Tibial nerve (tissue), 4 donors: ENCODE results near the gene ZNF775. TPM values are rescaled to one million over a fixed set of nuclear protein-coding genes. Genes with fewer than 3 reads are reported as not detected.

ENCODE experiments used
- DNase-seq, 2 donors: peaks; one replicate each; pipeline ENCODE4 v3.0.0-alpha.2; 2019; ENCODE audit warnings: low spot score in 2 of 2
- H3K27ac ChIP-seq, 4 donors: fragments of 200-600 bp; sonication (generic) in 3 of 4; one replicate each; pipeline ENCODE4 v1.5.1; 2017 to 2019; ENCODE audit warnings: mild to moderate bottlenecking in 1 of 4
- H3K27me3 ChIP-seq, 2 donors: fragments of 200-600 bp; sonication (generic) in 1 of 2; one replicate each; pipeline versions ENCODE4 v1.5.1 to v1.6.0; 2017 to 2019
- H3K36me3 ChIP-seq, 3 donors: fragments of 200-600 bp; sonication (generic); one replicate each; pipeline ENCODE4 v1.5.1; 2018 to 2019
- H3K4me1 ChIP-seq, 4 donors: fragments of 200-600 bp; sonication (generic) in 3 of 4; one replicate each; pipeline ENCODE4 v1.5.1; 2017 to 2019
- H3K4me3 ChIP-seq, 4 donors: fragments of 200-600 bp; sonication (generic) in 3 of 4; one replicate each; pipeline ENCODE4 v1.5.1; 2017 to 2019; ENCODE audit warnings: mild to moderate bottlenecking in 1 of 4, moderate library complexity in 1 of 4
- H3K9me3 ChIP-seq, 4 donors: fragments of 200-600 bp; sonication (generic) in 3 of 4; one replicate each; pipeline ENCODE4 v1.5.1; 2017 to 2019
- EP300 ChIP-seq, 2 donors: sonication (generic); formaldehyde crosslinking; IDR thresholded peaks; one replicate each; pipeline ENCODE4 v1.6.1; 2017; ENCODE audit warnings: antibody characterized with exemption in 2 of 2, mild to moderate bottlenecking in 1 of 2
- POLR2A ChIP-seq, 2 donors: fragments of 450-650 bp; IDR thresholded peaks; one replicate each; pipeline ENCODE4 v1.6.1; 2017; ENCODE audit warnings: antibody characterized with exemption in 2 of 2, mild to moderate bottlenecking in 2 of 2, moderate library complexity in 2 of 2
- WGBS, 2 donors: methylation state at CpG; one replicate each; pipeline ENCODE4 v1.1.5; 2018; 5-methylcytosine and 5-hydroxymethylcytosine counted together
- total RNA-seq, 4 donors: library from RNA; depleted of rRNA; stranded (reverse); fragments of >200 nt; gene quantifications; one replicate each; pipeline ENCODE4 v1.1.0, GENCODE V29; 2016
- TF ChIP-seq, protein P1 (sequence below), 5 experiments: fragments of 200-600 bp in 3 of 5; fragments of 450-650 bp in 2 of 5; sonication (generic) in 3 of 5; IDR thresholded peaks; one replicate each; pipeline ENCODE4 v1.5.1; 2016 to 2019; ENCODE audit warnings: antibody characterized with exemption in 5 of 5, mild to moderate bottlenecking in 3 of 5, moderate library complexity in 2 of 5

Gene ZNF775
- total RNA-seq, 4 donors from 2014 or later = 5.9 to 14.3 (median 11.6) TPM

DNA sequence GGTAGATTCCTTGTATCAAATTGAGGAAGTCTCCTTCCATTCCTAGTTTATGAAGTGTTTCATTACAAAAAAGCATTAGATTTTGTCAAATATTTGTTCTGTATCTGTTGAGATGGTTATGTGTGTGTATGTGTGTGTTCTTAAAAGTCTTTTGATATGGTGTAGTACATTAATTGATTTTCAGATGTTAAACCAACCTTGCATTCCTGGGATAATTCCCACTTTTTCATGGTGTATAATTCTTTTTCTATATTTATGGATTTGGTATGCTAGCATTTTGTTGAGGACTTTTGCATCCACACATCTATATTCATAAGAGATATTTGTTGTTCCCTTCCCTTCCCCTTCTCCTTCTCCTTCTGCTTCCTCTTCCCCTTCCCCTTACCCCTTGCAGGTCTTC, 62.4 kb downstream of the ZNF775 start:
- no peak for DNase-seq
- H3K9me3 ChIP-seq = peaks cover 0 to 23% (median 3%) of the 10 kb centered on the region in 4 donors
- no peaks in the 10 kb centered on the region for H3K36me3 ChIP-seq
- no peaks in the 10 kb centered on the region for H3K4me1 ChIP-seq
- no peak overlapping the region for H3K27ac ChIP-seq
- H3K27me3 ChIP-seq = no peaks in the 10 kb centered on the region
- TF ChIP-seq EP300 (IDR thresholded peaks at IDR 0.05) (no peak), POLR2A (IDR thresholded peaks at IDR 0.05) (no peak)
- TF ChIP-seq, protein P1, sequence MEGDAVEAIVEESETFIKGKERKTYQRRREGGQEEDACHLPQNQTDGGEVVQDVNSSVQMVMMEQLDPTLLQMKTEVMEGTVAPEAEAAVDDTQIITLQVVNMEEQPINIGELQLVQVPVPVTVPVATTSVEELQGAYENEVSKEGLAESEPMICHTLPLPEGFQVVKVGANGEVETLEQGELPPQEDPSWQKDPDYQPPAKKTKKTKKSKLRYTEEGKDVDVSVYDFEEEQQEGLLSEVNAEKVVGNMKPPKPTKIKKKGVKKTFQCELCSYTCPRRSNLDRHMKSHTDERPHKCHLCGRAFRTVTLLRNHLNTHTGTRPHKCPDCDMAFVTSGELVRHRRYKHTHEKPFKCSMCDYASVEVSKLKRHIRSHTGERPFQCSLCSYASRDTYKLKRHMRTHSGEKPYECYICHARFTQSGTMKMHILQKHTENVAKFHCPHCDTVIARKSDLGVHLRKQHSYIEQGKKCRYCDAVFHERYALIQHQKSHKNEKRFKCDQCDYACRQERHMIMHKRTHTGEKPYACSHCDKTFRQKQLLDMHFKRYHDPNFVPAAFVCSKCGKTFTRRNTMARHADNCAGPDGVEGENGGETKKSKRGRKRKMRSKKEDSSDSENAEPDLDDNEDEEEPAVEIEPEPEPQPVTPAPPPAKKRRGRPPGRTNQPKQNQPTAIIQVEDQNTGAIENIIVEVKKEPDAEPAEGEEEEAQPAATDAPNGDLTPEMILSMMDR (IDR thresholded peaks at IDR 0.05) = no peak
- H3K4me3 ChIP-seq = no peak overlapping the region

DNA sequence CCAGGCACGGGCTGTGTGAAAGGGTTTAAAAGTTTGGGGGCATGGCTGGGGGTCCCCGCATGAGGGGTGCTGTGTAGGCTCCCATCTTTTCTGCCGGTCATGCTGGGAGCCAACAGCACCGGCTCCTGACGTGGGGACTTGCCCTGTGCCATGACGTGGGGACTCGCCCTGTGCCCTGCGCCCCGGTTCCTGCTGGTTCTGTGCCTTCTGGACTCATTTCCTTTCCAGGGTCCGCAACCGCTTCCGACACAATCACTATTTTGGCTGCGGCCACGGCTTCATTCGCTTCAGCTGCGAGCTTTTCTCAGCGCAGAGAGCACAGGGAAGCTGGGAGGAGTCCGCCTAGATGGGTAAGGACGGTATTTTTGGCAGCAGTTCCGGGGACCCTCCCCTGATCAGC, 63.7 kb downstream of the ZNF775 start:
- Histone ChIP-seq H3K9me3 (peaks cover 0 to 23% (median 3%) of the 10 kb centered on the region in 4 donors), H3K4me3 (no peak overlapping the region), H3K36me3 (no peaks in the 10 kb centered on the region), H3K27ac (no peak overlapping the region), H3K27me3 (no peaks in the 10 kb centered on the region), H3K4me1 (no peaks in the 10 kb centered on the region)
- 93 to 95% methylated on average over 20 of the region's 20 CpGs for WGBS, 2 donors
- DNase-seq = no peak
- TF ChIP-seq POLR2A (IDR thresholded peaks at IDR 0.05) = no peak
- TF ChIP-seq, protein P1 (IDR thresholded peaks at IDR 0.05) = no peak
- TF ChIP-seq EP300 (IDR thresholded peaks at IDR 0.05) = no peak

DNA sequence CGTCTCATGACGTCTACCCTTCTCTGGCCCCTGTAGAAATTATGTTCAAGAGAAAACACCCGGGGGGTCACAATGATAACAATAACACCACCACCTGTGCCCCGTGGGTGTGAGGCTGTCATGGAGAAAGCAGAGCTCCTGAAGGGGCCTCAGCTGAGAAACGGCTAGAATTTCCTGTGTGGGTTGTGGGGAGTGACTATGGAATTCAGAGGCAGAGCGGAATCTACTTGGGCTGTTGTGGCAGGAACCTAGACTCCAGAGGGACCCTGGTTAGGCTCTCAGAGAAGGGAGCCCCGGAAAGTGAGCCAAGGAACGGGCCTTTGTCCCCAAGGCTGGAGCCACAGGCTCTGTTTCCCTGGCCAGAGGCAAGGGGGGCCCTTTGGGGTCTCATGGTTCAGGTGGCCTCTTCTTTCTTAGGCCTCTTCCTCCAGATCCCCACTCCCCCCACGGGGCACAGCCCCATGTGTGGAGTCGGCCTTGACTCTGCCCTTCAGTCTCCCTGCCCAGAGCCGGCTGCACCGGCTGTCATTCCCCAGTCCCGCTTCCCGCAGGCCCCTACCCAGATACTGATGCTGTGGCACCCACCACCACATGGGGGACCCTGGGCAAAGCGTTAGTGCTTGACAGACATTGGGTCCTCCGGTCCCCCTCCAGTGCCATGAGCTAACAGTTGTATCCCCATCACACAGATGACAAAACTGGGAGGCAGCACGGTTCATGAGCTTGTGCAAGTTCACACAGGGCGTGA, 64.8 kb downstream of the ZNF775 start:
- TF ChIP-seq POLR2A (IDR thresholded peaks at IDR 0.05) (no peak), EP300 (IDR thresholded peaks at IDR 0.05) (no peak)
- TF ChIP-seq, protein P1 (IDR thresholded peaks at IDR 0.05) = no peak
- Histone ChIP-seq H3K27ac (no peak overlapping the region), H3K27me3 (no peaks in the 10 kb centered on the region), H3K9me3 (peaks cover 0 to 23% (median 3%) of the 10 kb centered on the region in 4 donors), H3K4me1 (peaks cover 0 to 5% (median 3%) of the 10 kb centered on the region in 4 donors), H3K4me3 (no peak overlapping the region), H3K36me3 (no peaks in the 10 kb centered on the region)
- no peak for DNase-seq
- WGBS, 2 donors = 75 to 87% methylated on average over 16 to 18 of the region's 18 CpGs

DNA sequence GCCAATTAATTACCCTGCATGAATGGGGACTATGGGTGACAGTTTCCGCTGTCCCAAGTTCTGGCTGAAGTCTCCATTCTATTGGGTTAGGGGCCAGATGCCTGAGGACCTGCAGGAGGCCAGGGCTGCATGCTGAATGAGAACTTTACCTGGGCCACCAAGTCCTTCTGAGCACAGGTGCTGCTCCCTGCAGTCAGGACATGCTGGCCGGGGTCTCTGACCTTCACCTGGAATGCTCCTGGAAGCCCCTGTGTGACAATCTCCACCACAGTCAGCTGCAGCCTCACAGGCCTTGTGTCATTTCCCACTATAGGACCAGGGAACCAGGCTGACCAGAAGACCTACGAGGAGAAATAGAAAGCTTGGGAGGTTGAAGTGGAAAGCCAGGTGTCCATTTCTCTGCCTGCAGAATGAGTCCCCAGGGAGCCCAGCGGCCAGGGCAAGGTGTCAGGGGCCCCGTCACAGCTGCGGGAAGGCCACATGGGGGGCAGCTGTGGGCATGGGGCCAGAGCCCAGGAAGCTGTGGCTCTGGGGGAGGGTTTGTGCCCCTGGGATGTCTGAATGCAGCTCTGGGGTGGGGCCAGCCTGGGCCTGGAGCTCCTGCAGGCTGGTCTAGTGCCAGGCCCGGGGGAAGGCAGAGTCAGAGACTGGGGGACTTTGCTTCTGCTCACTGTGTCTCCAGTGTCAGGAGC, 65.7 kb downstream of the ZNF775 start:
- 65 to 69% methylated on average over 6 to 7 of the region's 7 CpGs for WGBS, 2 donors
- no peak for DNase-seq
- TF ChIP-seq, protein P1 (IDR thresholded peaks at IDR 0.05) = no peak
- TF ChIP-seq EP300 (IDR thresholded peaks at IDR 0.05) = no peak

More for the DNA sequence above, 65.7 kb downstream of the ZNF775 start:
- Histone ChIP-seq H3K27ac (no peak overlapping the region), H3K36me3 (no peaks in the 10 kb centered on the region), H3K4me3 (no peak overlapping the region), H3K9me3 (peaks cover 0 to 23% (median 3%) of the 10 kb centered on the region in 4 donors), H3K27me3 (no peaks in the 10 kb centered on the region), H3K4me1 (peaks cover 0 to 12% (median 10%) of the 10 kb centered on the region in 4 donors)
